Colonic mucosa (tissue), 4 donors: Measurements from ENCODE around the gene COX19. TPM values are rescaled to one million over a fixed set of nuclear protein-coding genes. Genes with fewer than 3 reads are reported as not detected.

Experiments
- DNase-seq: peaks from one replicate; pipeline ENCODE4 v3.0.0-alpha.2; 2020
- H3K27ac ChIP-seq: fragments of 200-600 bp; one replicate; pipeline ENCODE4 v1.8.0; 2021
- H3K27me3 ChIP-seq: fragments of 200-600 bp; one replicate; pipeline ENCODE4 v1.8.0; 2021
- H3K36me3 ChIP-seq: fragments of 200-600 bp; one replicate; pipeline ENCODE4 v1.8.0; 2021
- H3K4me1 ChIP-seq: fragments of 200-600 bp; one replicate; pipeline ENCODE4 v1.8.0; 2021; ENCODE audit warnings: mild to moderate bottlenecking
- H3K4me3 ChIP-seq: fragments of 200-600 bp; one replicate; pipeline ENCODE4 v1.8.0; 2021
- H3K9ac ChIP-seq, 2 donors: one replicate each; pipeline ENCODE4 v1.7.0; 2013; ENCODE audit warnings: control low read depth in 2 of 2, low read depth in 2 of 2, low read length in 2 of 2
- H3K9me3 ChIP-seq: fragments of 200-600 bp; one replicate; pipeline ENCODE4 v1.8.0; 2021
- CTCF ChIP-seq: fragments of 200-600 bp; IDR thresholded peaks from one replicate; pipeline ENCODE4 v1.8.0; 2022; ENCODE audit warnings: antibody characterized with exemption, mild to moderate bottlenecking
- intact Hi-C: fragments of 100-400 bp; cut with DNase I; formaldehyde crosslinking; loops from one replicate; pipeline ENCODE4 v1.14.1; 2022
- total RNA-seq, 2 donors: library from RNA; stranded (reverse); fragmentation: NEBNext Ultra II Directional in 1 of 2; extraction: Animal tissue kit (Norgen Biotek cat#: 25700) in 1 of 2; gene quantifications; one replicate each; pipeline ENCODE4 v1.2.1, GENCODE V29; 2021
- donor health status: healthy.
- donor health status: DM: no; HTN: no; CAD: no.
- donor health status: DM: no; HTN: no; CAD: no.

Gene COX19
- total RNA-seq, 2 donors from 2014 or later = 11.6 to 16.5 TPM

DNA sequence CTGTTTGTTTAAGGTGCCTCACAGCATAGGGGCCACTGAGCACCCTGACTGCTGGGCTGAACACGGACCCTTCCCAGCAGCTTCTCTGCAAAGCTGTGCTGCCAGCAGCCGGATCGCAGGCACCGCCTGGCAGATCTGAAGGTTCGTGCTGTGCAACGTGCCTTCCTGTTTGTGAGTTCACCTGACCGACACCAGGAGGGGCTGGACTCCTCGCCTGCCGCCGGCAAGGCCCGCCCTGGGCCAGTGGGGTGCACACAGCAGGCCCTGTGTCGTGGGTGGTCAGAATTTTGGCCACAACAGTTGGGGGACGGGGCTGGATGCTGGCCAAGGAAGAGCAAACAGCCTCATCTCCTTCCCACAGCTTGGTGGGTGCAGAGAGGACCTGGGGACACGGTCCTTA is 20.2 kb upstream of the COX19 start:
- intact Hi-C loops = no loop called here
- Histone ChIP-seq H3K27ac (no peak overlapping the region), H3K4me1 (no peaks in the 10 kb centered on the region), H3K4me3 (no peak overlapping the region), H3K36me3 (no peaks in the 10 kb centered on the region), H3K27me3 (no peaks in the 10 kb centered on the region), H3K9me3 (no peaks in the 10 kb centered on the region), H3K9ac (no peak overlapping the region)
- no peak for TF ChIP-seq CTCF
- DNase-seq = no peak

DNA sequence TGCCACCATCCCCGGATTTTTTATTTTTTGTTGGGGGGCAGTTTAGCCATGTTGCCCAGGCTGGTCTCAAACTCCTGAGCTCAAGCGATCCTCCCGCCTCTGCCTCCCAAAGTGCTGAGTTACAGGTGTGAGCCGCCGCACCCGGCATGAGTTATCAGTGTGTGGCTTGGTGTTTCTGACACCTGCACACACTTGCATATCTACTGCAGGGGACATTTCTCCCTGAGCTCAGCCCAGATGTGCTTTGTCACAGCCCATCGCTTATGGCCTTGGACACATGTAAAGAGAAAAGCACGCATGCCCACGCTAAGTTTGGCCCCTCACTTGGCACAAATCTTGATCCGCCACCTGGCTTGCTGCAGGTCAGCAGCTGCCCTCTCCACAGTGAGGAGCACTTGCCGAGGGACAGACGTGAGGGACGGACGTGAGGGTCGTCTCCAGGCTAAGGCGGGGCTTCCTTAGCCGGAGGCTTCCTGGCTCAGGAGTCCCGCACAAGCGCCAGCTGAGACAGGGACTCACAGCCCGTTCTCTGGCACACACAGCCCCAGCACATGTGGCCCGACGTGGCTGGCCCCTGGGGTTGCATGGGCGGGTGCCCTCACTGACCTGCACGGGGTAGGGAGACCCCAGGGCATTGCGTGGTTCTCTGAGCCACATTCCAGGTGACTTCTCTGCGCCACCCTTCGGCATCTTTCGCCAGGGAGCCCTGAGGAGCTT is 19.4 kb upstream of the COX19 start:
- no peak overlapping the region for H3K4me3 ChIP-seq
- TF ChIP-seq CTCF = no peak
- no peak overlapping the region for H3K27ac ChIP-seq
- H3K27me3 ChIP-seq = no peaks in the 10 kb centered on the region
- intact Hi-C loops = loop anchor here (5.0 kb wide), 1 partner anchor 183 kb away; no protein-coding TSS in a partner anchor
- H3K9ac ChIP-seq = no peak overlapping the region
- H3K9me3 ChIP-seq = no peaks in the 10 kb centered on the region
- no peaks in the 10 kb centered on the region for H3K4me1 ChIP-seq
- no peak for DNase-seq
- H3K36me3 ChIP-seq = no peaks in the 10 kb centered on the region

DNA sequence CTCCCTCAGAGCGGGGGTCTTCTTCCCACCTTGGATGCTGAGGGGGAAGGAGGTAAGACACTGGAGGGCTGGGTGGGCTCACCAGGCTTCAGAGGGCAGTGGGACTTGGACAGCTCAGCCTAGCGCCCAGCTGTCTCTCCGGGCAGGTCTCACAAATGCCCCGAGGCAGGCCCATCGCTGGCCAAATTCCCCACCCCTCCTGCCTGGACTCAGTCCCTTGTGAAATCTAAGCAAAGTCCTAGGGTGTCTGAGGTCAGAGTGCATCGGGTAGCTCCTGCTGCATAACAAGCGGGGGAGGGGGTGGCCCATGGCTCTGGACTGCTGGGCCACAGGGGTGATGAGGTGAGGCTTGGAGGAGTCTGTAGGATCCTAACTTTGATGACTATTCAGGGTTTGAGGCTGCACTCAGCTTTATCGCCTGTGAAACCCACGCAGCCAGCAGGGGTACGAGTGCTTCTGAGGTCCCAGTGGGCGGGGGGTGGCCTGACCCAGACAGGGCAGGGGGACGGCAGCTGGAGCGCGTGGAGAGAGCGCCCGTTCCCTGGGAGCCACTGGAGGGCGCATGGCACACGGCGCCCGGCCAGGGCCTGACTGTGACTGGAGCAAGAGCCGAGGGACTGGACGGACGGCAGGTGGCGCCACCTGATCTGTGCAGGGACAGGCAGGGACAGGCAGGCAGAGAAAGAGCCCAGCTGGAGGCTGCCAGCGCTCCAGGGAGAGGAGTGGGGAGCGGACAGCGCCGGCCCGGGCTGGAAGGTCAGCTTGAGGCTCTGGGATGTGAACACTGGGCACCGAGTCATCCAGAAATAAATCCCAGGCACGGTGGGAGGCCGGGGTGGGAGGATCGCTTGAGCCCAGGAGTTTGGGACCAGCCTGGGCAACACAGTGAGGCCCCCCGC is 17.6 kb upstream of the COX19 start:
- Histone ChIP-seq H3K36me3 (no peaks in the 10 kb centered on the region), H3K9ac (no peak overlapping the region)
- peak; percentile 99 for TF ChIP-seq CTCF

DNA sequence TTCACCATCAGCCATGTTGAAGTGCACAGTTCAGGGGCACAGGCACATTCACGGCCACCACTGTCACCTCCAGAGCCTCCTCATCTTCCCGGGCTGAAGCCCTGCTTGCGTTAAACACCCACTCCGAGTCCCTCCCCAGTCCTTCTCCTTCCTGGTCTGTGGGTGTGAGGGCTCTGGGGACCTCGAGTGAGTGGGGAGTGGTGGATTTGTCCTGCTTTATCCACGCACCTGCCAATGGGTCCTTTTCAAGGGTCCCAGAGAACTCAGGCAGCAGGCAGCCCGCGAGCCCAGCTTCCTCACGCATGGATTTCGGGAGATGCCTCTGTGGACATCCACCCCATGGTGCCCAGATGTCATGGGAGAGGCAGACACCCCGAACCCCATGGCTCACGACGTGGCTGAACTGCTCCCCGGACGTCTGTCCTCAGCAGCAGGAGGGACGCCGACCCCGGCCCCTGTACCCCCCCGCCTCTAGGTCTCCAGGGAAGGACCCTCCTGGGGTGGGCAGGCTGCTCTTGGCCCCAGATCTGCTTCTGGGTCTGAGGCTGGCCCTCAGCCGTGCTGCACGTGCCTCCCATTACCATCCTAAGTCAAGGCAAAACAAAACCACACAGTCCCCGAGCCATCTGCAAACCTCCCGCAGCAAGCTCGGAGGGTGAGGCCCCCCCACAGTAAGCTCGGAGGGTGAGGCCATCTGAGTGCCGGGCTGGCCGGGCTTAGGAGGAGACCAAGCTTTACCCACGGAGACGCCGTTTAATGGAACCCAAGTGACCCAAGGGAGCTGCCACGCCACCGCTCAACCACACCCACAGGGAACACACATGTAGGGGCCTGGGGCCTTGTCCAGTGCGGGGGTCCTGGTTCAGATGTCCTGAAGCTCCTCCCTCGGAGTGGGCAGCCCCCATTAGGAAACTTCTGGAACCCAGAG is 16.6 kb upstream of the COX19 start:
- H3K27me3 ChIP-seq = no peaks in the 10 kb centered on the region
- intact Hi-C loops = loop anchor here (2.0 to 5.0 kb wide), 2 partner anchors 73 to 185 kb away; no protein-coding TSS in a partner anchor
- no peak overlapping the region for H3K9ac ChIP-seq
- DNase-seq = no peak
- no peak overlapping the region for H3K4me3 ChIP-seq
- H3K27ac ChIP-seq = no peak overlapping the region
- H3K36me3 ChIP-seq = no peaks in the 10 kb centered on the region
- H3K9me3 ChIP-seq = no peaks in the 10 kb centered on the region
- TF ChIP-seq CTCF = no peak
- peaks cover 6% of the 10 kb centered on the region for H3K4me1 ChIP-seq

More for the DNA sequence above, 17.6 kb upstream of the COX19 start:
- peaks cover 6% of the 10 kb centered on the region for H3K4me1 ChIP-seq
- H3K4me3 ChIP-seq = no peak overlapping the region
- H3K27ac ChIP-seq = no peak overlapping the region
- H3K27me3 ChIP-seq = no peaks in the 10 kb centered on the region
- intact Hi-C loops = loop anchor here (2.0 to 5.0 kb wide), 2 partner anchors 72 to 184 kb away; no protein-coding TSS in a partner anchor
- DNase-seq = peak; percentile 99
- no peaks in the 10 kb centered on the region for H3K9me3 ChIP-seq
